ENCODE results near the gene PITX2.

PITX2 gene

DNA sequence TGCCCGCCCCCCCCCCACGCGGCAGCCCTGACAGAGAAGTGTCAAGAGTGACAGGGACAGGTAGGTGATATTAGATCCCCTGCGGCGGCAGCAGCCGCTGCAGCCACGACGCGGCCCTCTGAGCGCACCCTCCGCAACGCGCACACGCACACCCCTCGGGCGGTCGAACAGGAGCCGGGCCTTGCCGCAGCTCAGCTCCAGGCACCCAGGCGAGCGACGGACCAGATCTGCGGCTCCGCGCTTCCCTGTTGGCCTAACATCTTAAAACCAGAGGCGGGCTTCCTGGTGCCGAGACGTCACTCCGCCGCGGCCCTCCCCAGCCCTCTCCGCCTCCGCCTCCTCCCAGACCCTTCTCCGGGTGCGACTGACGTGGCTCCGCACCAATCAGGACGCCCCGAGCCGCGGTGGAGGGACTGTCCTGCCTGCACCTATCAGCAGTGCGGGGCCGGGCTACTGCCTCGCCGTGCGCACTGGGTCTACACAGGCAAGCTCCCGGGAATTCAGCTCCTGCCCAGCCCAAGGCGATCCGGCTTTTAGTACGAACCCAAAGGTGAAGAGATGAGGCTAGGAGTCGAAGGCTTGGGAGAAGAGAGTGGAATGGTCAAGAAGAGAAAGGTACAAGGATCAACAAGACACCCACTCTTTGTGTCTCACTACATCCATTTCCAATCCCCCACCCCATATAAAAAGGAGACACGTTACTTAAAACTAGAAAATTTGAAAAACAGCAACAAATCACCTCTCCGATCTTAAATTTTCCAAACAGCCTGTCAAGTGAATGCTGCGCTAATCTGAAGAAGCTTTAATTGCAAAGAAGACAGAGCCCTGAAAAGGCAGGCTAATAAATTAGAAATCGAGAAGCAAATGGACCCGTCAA, at the start of gene PITX2:
TSS of gene PITX2 (minus strand) at position 237 of the 877 bp plus-strand sequence. CDS start 617 bp downstream, outside the sequence.
- no peak for DNase-seq (ENCODE audit: low read depth)

- no peak for DNase-seq (ENCODE audit: low read depth)
Observed at GRCh38 chr4:110671679-110672078, 48.8 kb upstream of the PITX2 start.

- no peak for DNase-seq (ENCODE audit: low read depth)
Observed at GRCh38 chr4:110669663-110670062, 46.8 kb upstream of the PITX2 start.

DNA sequence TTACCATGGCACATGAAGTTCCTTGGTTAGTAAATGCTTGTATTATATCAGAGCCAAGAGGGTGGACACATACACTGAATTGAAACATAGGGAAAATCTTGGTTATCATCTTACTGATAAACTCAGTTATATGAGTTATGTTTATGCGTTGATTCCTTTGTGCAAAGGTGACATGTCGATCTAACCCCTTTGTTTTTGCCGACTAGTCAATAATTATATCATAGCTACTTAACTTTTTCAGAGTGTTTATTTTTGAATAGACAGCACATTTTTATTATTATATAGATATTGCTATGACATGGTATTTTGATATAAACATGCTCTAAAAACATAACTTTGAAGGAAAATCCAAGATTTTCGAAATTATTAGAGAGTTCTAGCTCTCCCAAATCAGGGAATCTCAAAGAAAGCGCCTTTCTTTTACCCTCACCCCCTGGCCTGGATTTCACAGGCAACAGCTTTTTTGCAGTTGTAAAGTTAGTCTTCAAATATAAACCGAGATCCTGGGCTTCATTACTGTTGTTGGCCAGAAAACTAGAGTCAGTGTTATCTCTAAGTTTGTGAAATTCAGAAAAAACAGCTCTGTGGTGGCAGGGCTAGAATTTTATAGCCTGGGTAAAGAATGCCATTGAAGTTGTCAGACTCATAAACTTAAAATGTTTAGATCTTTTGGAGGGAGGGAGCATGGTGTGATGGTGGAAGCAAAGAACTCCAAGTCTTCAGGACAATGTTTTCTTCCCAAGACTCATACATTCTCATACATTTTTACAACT, 45.8 kb upstream of the PITX2 start:
- no peak for DNase-seq (ENCODE audit: low read depth)

DNA sequence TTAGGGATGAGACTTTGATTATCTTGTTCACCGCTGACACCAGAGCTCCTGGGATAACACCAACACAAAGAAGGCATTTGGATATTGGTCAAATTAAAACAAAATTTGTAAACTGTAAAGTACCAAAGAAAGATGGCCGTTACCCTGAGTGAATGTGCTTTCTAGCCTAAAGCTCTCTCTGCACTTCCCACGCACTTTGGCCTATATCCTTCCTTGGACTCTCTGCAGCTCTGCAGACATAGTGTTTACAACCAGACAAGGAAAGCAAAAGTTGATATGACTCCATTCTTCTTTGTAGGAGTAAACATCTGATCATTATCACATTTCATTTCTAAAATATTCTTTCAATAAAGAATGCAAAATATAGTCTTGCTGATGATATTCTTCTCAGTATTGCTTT, 44.8 kb upstream of the PITX2 start:
- DNase-seq (ENCODE audit: low read depth): no peak

DNA sequence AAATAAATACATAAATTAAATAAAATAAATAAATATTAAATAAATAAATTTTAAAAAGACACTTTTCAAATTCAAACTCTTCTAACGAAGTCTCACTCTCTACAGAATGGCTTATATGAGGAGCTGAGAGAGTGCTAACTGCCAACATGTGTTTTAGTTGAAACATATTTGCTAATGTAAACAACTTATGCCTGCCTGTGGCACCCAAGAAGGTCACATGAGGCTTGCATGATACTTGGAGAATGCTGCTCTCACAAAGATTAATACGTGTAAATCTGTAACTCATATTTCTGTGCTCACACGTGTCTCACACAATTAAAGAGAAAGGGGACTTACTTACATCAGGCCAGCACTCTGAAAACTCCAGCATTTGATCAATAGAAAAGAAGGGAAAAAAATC, 43.2 kb upstream of the PITX2 start:
- no peak for DNase-seq (ENCODE audit: low read depth)

DNA sequence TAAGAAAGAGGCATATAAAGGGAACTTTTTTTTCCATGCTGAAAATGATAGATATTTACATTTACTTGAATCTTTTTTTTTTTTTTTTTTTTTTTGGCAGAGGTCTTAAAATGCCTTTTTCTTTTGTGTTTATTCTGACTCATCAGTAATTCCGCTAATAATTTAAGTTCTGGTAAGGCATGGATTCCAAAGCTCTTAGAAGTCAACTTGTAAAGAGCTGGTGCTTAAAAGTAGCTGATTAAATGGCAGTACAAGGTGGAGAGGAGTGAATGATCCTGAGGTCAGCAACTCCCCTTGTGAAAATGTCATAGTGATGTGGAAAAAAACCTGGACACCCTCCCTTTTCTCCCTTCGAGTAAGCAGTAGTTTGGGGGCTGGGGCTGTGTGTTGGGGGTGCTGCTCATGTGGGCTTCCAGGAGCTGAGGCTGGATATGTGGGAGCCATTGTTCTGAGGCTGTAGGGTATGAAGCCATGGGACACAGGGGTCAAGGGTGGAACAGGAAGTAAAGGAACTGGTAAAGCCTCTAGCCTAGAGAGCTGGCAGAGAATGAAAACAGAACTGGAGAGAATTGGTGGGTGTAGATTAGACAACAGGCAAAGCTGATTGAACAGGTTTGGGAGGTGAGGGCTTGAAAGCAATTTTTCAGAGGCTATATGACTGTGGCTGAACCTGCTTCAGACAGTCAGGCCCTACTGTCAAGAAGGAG, 41.0 kb upstream of the PITX2 start:
- no peak for DNase-seq (ENCODE audit: low read depth)

GRCh38 chr4:110663206-110663605, 40.3 kb upstream of the PITX2 start:
- no peak for DNase-seq (ENCODE audit: low read depth)

DNA sequence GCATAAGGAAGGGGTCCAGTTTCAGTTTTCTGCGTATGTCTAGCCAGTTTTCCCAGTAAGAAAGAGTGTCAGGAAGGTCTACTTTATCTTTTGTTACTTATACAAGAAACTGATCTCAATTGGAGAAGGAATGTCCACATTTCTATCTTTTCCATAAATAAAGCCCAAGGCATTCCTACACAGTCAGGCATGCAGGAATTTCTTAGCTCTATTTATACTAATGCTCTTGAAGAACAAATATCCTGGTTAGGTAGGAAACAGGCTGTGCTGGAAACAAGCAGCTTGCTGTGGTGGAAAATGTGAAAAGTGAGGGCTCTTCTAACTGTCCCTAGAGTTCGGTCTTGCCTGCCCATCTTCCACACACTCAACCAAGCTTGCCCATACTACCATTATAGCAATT, 37.9 kb upstream of the PITX2 start:
- DNase-seq (ENCODE audit: low read depth): no peak

GRCh38 chr4:110654254-110654635, 31.4 kb upstream of the PITX2 start:
- no peak for DNase-seq (ENCODE audit: low read depth)

GRCh38 chr4:110653321-110654253, 30.7 kb upstream of the PITX2 start:
- no peak for DNase-seq (ENCODE audit: low read depth)

- DNase-seq (ENCODE audit: low read depth): no peak
Observed at GRCh38 chr4:110644008-110644407, 21.1 kb upstream of the PITX2 start.

DNA sequence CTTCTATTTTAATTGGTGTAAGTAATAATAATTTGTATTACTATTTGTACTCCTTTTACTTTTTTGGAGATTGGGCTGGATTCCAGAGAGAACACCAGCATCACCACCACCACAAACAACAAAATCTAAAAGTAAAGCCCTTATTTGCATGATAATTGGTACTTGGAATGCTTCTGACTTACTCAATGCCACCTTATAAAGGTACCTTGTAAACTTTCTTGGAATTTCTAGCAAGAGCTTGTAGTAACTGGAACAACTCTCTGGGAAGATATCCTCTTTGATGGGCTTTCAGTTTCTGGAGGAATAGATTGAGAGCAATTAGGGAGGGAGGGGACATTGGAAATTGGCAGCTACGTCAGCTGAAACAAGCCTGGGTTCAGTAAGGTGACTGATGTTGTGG, 20.2 kb upstream of the PITX2 start:
- DNase-seq (ENCODE audit: low read depth): no peak

DNA sequence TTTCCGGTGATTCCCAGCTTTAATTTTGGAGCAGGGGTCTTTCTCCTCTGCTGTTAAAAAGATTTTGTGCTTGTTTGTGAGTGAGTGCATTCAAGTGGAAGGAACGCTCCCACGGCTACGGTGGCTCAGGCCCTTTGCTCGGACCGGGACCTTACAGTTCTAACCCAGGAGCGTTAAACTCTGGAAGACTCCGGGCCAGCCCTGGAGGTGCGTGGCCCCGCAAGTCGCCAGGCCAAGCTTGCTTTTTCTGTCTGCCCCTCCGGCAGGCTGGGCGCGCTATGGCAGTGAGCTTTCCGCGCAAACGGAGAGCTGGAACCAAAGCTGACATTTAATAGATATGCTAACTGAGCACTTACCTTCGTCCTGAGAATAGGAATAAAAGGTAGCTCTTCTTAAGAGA, 18.3 kb upstream of the PITX2 start:
- no peak for DNase-seq (ENCODE audit: low read depth)

DNA sequence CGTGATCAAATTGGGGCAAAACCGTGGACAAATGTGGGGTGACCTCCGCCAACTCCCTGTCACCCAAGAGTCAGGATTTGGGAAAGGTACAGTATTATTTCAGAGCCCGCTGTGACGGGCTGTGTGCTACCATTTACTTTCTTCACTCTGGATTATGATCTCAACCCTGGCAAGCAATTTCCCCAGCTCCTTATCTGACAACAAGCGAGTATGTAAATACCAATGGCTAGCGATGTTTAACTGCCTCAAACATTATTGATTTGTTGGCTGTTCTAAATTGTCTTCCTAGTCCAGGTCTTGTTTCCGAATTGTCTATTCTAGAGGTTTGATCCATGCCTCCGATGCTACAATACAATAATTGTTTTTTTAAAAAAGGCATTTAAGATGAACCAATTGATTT, 17.7 kb upstream of the PITX2 start:
- no peak for DNase-seq (ENCODE audit: low read depth)

GRCh38 chr4:110639207-110640090, 16.6 kb upstream of the PITX2 start:
- DNase-seq (ENCODE audit: low read depth): no peak

DNA sequence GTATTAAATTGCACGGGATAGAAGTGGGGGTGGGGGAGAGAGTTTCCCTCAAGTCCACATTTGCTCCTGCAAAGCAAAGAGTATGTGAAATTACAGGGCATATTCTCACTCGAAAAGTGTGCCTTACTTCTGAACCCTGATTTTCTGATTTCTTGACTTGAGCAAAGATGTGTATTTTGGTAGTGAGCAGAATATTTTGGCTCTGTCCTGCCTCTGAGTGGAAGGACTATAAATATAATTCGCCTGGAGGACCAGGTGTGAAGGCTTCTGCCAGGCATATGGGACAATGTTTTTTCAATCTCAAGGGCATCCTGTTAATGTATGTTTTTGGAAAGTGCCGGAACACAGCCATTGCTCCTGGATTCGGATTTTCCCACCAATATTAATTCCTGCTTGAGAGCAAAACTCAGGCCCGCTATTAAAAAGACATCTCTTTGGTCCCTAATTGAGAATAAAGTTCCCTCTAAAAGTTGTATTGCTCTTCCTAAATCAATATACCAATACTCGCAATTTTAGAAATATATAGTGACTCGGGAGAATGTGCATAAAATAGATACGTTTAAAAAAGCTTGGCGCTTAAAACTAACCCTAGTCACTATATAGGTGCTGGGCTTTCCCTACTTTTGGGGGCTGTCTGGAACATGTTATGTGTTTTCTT, 15.3 kb upstream of the PITX2 start:
- DNase-seq (ENCODE audit: low read depth): no peak

DNA sequence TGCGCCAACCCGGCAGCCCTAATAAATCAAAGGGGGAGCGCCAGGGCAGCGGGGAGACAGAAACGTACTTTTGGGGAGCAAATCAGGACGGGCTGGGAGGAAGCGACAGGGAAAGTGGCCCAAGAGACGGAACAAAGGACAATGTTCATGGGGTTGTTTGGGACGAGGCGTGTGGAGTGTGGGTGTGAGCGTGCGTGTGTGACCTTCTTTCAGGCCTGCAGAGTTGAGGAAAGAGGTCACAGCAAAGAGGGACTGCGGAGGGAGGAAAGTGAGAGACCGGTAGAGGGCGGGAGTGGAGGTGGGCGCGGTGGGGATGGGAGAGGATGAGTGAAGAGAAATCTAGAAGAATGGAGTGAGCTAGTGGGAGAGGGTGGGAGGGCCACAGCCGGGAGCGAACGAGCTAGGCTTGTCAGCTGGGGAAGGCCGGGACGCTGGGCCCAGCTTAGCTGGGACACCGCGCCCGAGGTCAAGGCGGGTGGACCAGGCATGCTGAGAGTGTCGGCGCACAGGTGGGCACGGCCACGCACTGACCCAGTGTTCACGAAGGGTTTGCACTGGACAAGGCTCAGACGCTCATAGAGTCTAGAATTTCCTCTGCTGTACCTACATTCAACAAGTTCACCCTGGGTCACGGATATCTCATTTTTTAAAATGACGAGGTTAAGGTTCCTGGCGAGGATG, 14.7 kb upstream of the PITX2 start:
- no peak for DNase-seq (ENCODE audit: low read depth)

- DNase-seq (ENCODE audit: low read depth): no peak
Observed at GRCh38 chr4:110636680-110637407, 14.0 kb upstream of the PITX2 start.

Measured in activated T-helper 9 cell treated with anti-CD3 and anti-CD28 coated beads, Interleukin-2, amount 50 U/mL, for 16 hours (primary cell).